ENCODE data around the gene SVOP. TPM values are rescaled to one million over a fixed set of nuclear protein-coding genes. Genes with fewer than 3 reads are reported as not detected.

The SVOP gene
- total and polyA plus RNA-seq, 2 donors (not counting 1 experiment from before 2014, with no cell fraction given), result not detected

DNA sequence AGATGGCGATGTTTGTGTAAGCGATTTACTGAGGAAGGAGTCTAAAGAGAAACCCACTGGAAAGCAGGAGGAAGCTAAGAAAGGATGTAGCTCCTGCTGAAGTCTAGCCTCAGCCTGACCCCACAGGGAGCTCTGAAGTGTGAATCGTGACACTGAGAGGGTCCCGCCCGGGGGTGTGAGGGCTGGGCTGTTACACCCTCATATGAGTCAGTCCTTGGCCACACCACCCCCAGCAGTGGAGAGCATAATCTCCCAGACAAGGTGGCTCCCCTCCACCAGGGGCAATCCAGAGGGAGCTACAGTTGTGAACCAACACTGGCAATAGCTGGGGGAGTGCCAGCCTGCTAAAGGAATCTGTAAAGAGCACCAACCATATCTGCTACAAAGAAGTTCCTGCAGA is 31.5 kb downstream of the SVOP start:
- DNase-seq (ENCODE audit: low read depth in 2 of 2), result no peak
- no peak overlapping the region for H3K4me2 ChIP-seq (ENCODE audit: extremely low read depth, insufficient read depth, low read length)
- no peaks in the 10 kb centered on the region for H3K36me3 ChIP-seq (ENCODE audit: control insufficient read depth, insufficient read depth, low read length)
- no peak overlapping the region for H3K27ac ChIP-seq (ENCODE audit: insufficient read depth, low read length)
- no peaks in the 10 kb centered on the region for H3K27me3 ChIP-seq (ENCODE audit: control insufficient read depth, insufficient read depth, low read length)
- no peak overlapping the region for H3K9ac ChIP-seq (ENCODE audit: insufficient read depth, low read length)
- H3K79me2 ChIP-seq (ENCODE audit: control insufficient read depth, insufficient read depth, low read length), result no peaks in the 10 kb centered on the region
- no peaks in the 10 kb centered on the region for H3K9me3 ChIP-seq (ENCODE audit: control insufficient read depth, insufficient read depth, low read depth, low read length)
- H2AFZ ChIP-seq (ENCODE audit: low read length), result no peak overlapping the region
- no peak overlapping the region for H3K4me3 ChIP-seq (replicated peaks in 1 of 4; ENCODE audit: control extremely low read depth in 1 of 4, insufficient read depth in 1 of 4, low read depth in 3 of 4, low read length in 4 of 4)
- H3K4me1 ChIP-seq (ENCODE audit: control insufficient read depth, extremely low read depth, insufficient read depth, low read length), result no peaks in the 10 kb centered on the region
- H4K20me1 ChIP-seq (ENCODE audit: control insufficient read depth, extremely low read depth, insufficient read depth, low read length), result no peaks in the 10 kb centered on the region
- TF ChIP-seq CTCF (conservative IDR thresholded peaks at IDR 0.05 in 1 of 2, IDR thresholded peaks at IDR 0.05 in 1 of 2; ENCODE audit: low read depth in 1 of 2, low read length in 2 of 2) (no peak), EZH2 (IDR thresholded peaks at IDR 0.05; ENCODE audit: low read length, missing control alignments) (no peak)

- TF ChIP-seq EZH2 (IDR thresholded peaks at IDR 0.05; ENCODE audit: low read length, missing control alignments) (no peak), CTCF (conservative IDR thresholded peaks at IDR 0.05 in 1 of 2, IDR thresholded peaks at IDR 0.05 in 1 of 2; ENCODE audit: low read depth in 1 of 2, low read length in 2 of 2) (no peak)
- DNase-seq (ENCODE audit: low read depth in 2 of 2), result no peak
These were observed 35.1 kb downstream of the SVOP start for GRCh38 chr12:108985750-108986149.

DNA sequence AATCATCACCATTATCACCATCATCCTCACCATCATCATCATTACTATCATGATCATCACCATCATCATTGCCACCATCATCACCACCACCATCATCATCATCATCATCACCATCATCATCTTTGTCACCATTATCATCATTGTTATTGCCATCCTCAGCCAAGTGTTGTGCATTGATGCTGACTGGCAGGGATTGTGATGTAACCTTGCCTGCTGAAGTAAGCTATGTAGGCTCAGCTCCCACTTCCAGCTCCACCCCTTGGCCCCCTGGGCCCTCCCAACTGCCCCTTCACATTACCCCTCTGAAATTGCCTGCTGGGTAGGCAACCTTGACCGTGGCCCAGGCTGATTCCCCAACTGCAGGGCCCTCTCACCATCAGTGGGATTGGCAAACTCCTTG is 37.6 kb downstream of the SVOP start:
- H3K9ac ChIP-seq (ENCODE audit: insufficient read depth, low read length), result no peak overlapping the region
- H3K36me3 ChIP-seq (ENCODE audit: control insufficient read depth, insufficient read depth, low read length), result no peaks in the 10 kb centered on the region
- no peaks in the 10 kb centered on the region for H3K4me1 ChIP-seq (ENCODE audit: control insufficient read depth, extremely low read depth, insufficient read depth, low read length)
- no peak overlapping the region for H3K27ac ChIP-seq (ENCODE audit: insufficient read depth, low read length)
- TF ChIP-seq EZH2 (IDR thresholded peaks at IDR 0.05; ENCODE audit: low read length, missing control alignments) (no peak), CTCF (conservative IDR thresholded peaks at IDR 0.05 in 1 of 2, IDR thresholded peaks at IDR 0.05 in 1 of 2; ENCODE audit: low read depth in 1 of 2, low read length in 2 of 2) (no peak)
- no peak overlapping the region for H2AFZ ChIP-seq (ENCODE audit: low read length)
- H3K4me2 ChIP-seq (ENCODE audit: extremely low read depth, insufficient read depth, low read length), result no peak overlapping the region
- H3K9me3 ChIP-seq (ENCODE audit: control insufficient read depth, insufficient read depth, low read depth, low read length), result no peaks in the 10 kb centered on the region
- no peak for DNase-seq (ENCODE audit: low read depth in 2 of 2)
- H3K79me2 ChIP-seq (ENCODE audit: control insufficient read depth, insufficient read depth, low read length), result no peaks in the 10 kb centered on the region
- no peak overlapping the region for H3K4me3 ChIP-seq (replicated peaks in 1 of 4; ENCODE audit: control extremely low read depth in 1 of 4, insufficient read depth in 1 of 4, low read depth in 3 of 4, low read length in 4 of 4)
- H4K20me1 ChIP-seq (ENCODE audit: control insufficient read depth, extremely low read depth, insufficient read depth, low read length), result no peaks in the 10 kb centered on the region
- no peaks in the 10 kb centered on the region for H3K27me3 ChIP-seq (ENCODE audit: control insufficient read depth, insufficient read depth, low read length)

More at GRCh38 chr12:108985750-108986149, 35.1 kb downstream of the SVOP start:
- no peak overlapping the region for H3K4me3 ChIP-seq (replicated peaks in 1 of 4; ENCODE audit: control extremely low read depth in 1 of 4, insufficient read depth in 1 of 4, low read depth in 3 of 4, low read length in 4 of 4)
- no peaks in the 10 kb centered on the region for H4K20me1 ChIP-seq (ENCODE audit: control insufficient read depth, extremely low read depth, insufficient read depth, low read length)
- no peak overlapping the region for H2AFZ ChIP-seq (ENCODE audit: low read length)
- no peaks in the 10 kb centered on the region for H3K4me1 ChIP-seq (ENCODE audit: control insufficient read depth, extremely low read depth, insufficient read depth, low read length)
- H3K27ac ChIP-seq (ENCODE audit: insufficient read depth, low read length), result no peak overlapping the region
- no peaks in the 10 kb centered on the region for H3K27me3 ChIP-seq (ENCODE audit: control insufficient read depth, insufficient read depth, low read length)
- H3K79me2 ChIP-seq (ENCODE audit: control insufficient read depth, insufficient read depth, low read length), result no peaks in the 10 kb centered on the region
- no peaks in the 10 kb centered on the region for H3K9me3 ChIP-seq (ENCODE audit: control insufficient read depth, insufficient read depth, low read depth, low read length)
- no peak overlapping the region for H3K4me2 ChIP-seq (ENCODE audit: extremely low read depth, insufficient read depth, low read length)
- no peaks in the 10 kb centered on the region for H3K36me3 ChIP-seq (ENCODE audit: control insufficient read depth, insufficient read depth, low read length)
- H3K9ac ChIP-seq (ENCODE audit: insufficient read depth, low read length), result no peak overlapping the region
